GM12878 (cell line): ENCODE results near the gene CNPY1. TPM values are rescaled to one million over a fixed set of nuclear protein-coding genes. Genes with fewer than 3 reads are reported as not detected.

Experiments used
- ATAC-seq: fragments of 200-7000 bp; cut with Tn5 transposase; 3 replicates; pipeline ENCODE4 v1.9.1; 2020; ENCODE audit warnings: mild to moderate bottlenecking, moderate library complexity
- BruUV-seq: library from RNA; stranded (reverse); fragments of 400-500 nt; replicated peaks from 2 replicates; lab custom pipeline; 2021; lab: Mats Ljungman, UMichigan
- CTCF ChIA-PET: fragments of 300-600 bp; sonication (Branson Sonifier 250); formaldehyde crosslinking; extraction: SDS; loops from one replicate; lab custom pipeline; 2021; ENCODE audit warnings: inconsistent platforms; lab: Yijun Ruan, JAX
- POLR2A ChIA-PET: fragments of 350-600 bp; formaldehyde crosslinking; extraction: SDS; loops from one replicate; lab custom pipeline; 2021; ENCODE audit warnings: inconsistent platforms; lab: Charles Lee
- RAD21 ChIA-PET: fragments of 300-600 bp; sonication (Branson Sonifier 250); formaldehyde crosslinking; loops from one replicate; lab custom pipeline; 2023; ENCODE audit warnings: antibody characterized with exemption; ENCODE audit not compliant: unreplicated experiment; lab: Charles Lee
- SMC1A ChIA-PET: fragments of 300-600 bp; sonication (Branson Sonifier 250); formaldehyde crosslinking; loops from one replicate; lab custom pipeline; 2023; ENCODE audit not compliant: unreplicated experiment, uncharacterized antibody; lab: Charles Lee
- DNase-seq: peaks from one replicate; pipeline ENCODE4 v3.0.0-alpha.2; 2011; ENCODE audit warnings: low read depth, low spot score
- FAIRE-seq: peaks from 3 replicates; lab custom pipeline; 2011; peaks lifted over from hg19 to GRCh38; lab: Jason Lieb, UNC
- H2AFZ ChIP-seq: 2 replicates; pipeline ENCODE4 v1.6.0; 2011; ENCODE audit warnings: low read depth, low read length, control low read depth; ENCODE audit not compliant: control insufficient read depth
- H3K27ac ChIP-seq: 2 replicates; pipeline ENCODE4 v1.5.1; 2011; ENCODE audit warnings: control low read depth; ENCODE audit not compliant: control insufficient read depth, insufficient read depth
- H3K27me3 ChIP-seq, 2 experiments: replicated peaks in 1 of 2; 2 replicates each; pipeline versions ENCODE4 v1.6.0 to v1.6.1; 2011; ENCODE audit warnings: low read length in 1 of 2; ENCODE audit not compliant: control insufficient read depth in 2 of 2, insufficient read depth in 2 of 2
- H3K36me3 ChIP-seq, 2 experiments: 2 replicates each; pipeline ENCODE4 v1.5.1; 2011; ENCODE audit warnings: low read length in 1 of 2; ENCODE audit not compliant: control insufficient read depth in 2 of 2, insufficient read depth in 2 of 2
- H3K4me1 ChIP-seq: 2 replicates; pipeline ENCODE4 v1.6.1; 2011; ENCODE audit warnings: mild to moderate bottlenecking, low read length, moderate library complexity, mixed read lengths; ENCODE audit not compliant: control insufficient read depth, insufficient read depth
- H3K4me2 ChIP-seq: 2 replicates; pipeline ENCODE4 v1.6.0; 2011; ENCODE audit warnings: control low read depth; ENCODE audit not compliant: control insufficient read depth, insufficient read depth
- H3K4me3 ChIP-seq: fragments of 200-600 bp; sonication (generic); 2 replicates; pipeline ENCODE4 v1.5.1; 2016
- H3K79me2 ChIP-seq: 2 replicates; pipeline ENCODE4 v1.6.0; 2011; ENCODE audit warnings: low read length; ENCODE audit not compliant: control insufficient read depth, insufficient read depth
- H3K9ac ChIP-seq: 2 replicates; pipeline ENCODE4 v1.8.0; 2011; ENCODE audit warnings: low read length, control low read depth, mixed read lengths; ENCODE audit not compliant: control insufficient read depth, insufficient read depth
- H3K9me3 ChIP-seq: replicated peaks from 3 replicates; pipeline ENCODE4 v1.5.1; 2011; ENCODE audit warnings: mild to moderate bottlenecking, low read length; ENCODE audit not compliant: control insufficient read depth, insufficient read depth
- H4K20me1 ChIP-seq: 2 replicates; pipeline ENCODE4 v1.6.0; 2011; ENCODE audit not compliant: control insufficient read depth, insufficient read depth
- BMI1 ChIP-seq: fragments of 450-650 bp; IDR thresholded peaks from 2 replicates; pipeline ENCODE4 v1.6.1; 2016; ENCODE audit warnings: mild to moderate bottlenecking, moderate library complexity, borderline replicate concordance
- EZH2 ChIP-seq: IDR thresholded peaks from 2 replicates; pipeline ENCODE4 v1.6.1; 2012; ENCODE audit warnings: low read depth, mild to moderate bottlenecking, control low read depth, inconsistent platforms, low read length, borderline replicate concordance; ENCODE audit not compliant: control insufficient read depth
- STAT3 ChIP-seq: IDR thresholded peaks from 2 replicates; pipeline ENCODE4 v1.6.1; 2011; ENCODE audit warnings: low read depth, low read length, improper control_type of control experiment
- WGBS: methylation state at CpG from one replicate; pipeline ENCODE4 v1.1.6; 2016; ENCODE audit warnings: low lambda C conversion rate; ENCODE audit not compliant: insufficient replicate concordance, insufficient coverage; ENCODE audit errors: missing lambda C conversion rate; 5-methylcytosine and 5-hydroxymethylcytosine counted together
- in situ Hi-C: fragments of 300-500 bp; cut with MboI; formaldehyde crosslinking; loops from 9 replicates; pipeline ENCODE4 v1.14.3; 2018; ENCODE audit warnings: mixed read lengths
- intact Hi-C: fragments of 100-400 bp; cut with micrococcal nuclease; formaldehyde crosslinking; loops from one replicate; pipeline ENCODE4 v1.14.2; 2022; ENCODE audit not compliant: unreplicated experiment
- polyA plus RNA-seq, 11 experiments: library from polyadenylated mRNA; depleted of rRNA in 4 of 11; unstranded in 6 of 11; stranded (reverse) in 5 of 11; fragments of >200 nt; fragmentation: Nextera tagmentation in 4 of 11; fragmentation: Illumina TruSeq in 1 of 11; extraction: Ambion mirVana in 4 of 11; extraction: Trizol in 1 of 11; gene quantifications; 1 replicate in 1 of 11; 2 replicates in 10 of 11; pipeline versions ENCODE4 v1.2.1 to v1.2.3, GENCODE V29; 2011 to 2016; ENCODE audit warnings: inconsistent platforms in 2 of 11, missing spikeins in 2 of 11, low read depth in 1 of 11
- total RNA-seq, 4 experiments: library from RNA; depleted of rRNA in 3 of 4; stranded (reverse); fragments of >200 nt in 3 of 4; fragmentation: Illumina TruSeq in 1 of 4; extraction: Trizol in 1 of 4; gene quantifications; 2 replicates each; pipeline versions ENCODE4 v1.2.1 to v1.2.3, GENCODE V29; 2013 to 2021
- TF ChIP-seq, protein P1 (sequence below): fragments of 450-650 bp; IDR thresholded peaks from 2 replicates; pipeline ENCODE4 v1.6.1; 2016; ENCODE audit warnings: mild to moderate bottlenecking
- TF ChIP-seq, protein P2 (sequence below): fragments of 450-650 bp; IDR thresholded peaks from 2 replicates; pipeline ENCODE4 v1.6.1; 2017; ENCODE audit warnings: mild to moderate bottlenecking, low read depth, inconsistent platforms; ENCODE audit not compliant: poor library complexity, severe bottlenecking

Gene CNPY1
- total and polyA plus RNA-seq, 10 of the 15 experiments (the other 5 are each of a cell fraction or from before 2014, with no cell fraction given) = not detected

DNA sequence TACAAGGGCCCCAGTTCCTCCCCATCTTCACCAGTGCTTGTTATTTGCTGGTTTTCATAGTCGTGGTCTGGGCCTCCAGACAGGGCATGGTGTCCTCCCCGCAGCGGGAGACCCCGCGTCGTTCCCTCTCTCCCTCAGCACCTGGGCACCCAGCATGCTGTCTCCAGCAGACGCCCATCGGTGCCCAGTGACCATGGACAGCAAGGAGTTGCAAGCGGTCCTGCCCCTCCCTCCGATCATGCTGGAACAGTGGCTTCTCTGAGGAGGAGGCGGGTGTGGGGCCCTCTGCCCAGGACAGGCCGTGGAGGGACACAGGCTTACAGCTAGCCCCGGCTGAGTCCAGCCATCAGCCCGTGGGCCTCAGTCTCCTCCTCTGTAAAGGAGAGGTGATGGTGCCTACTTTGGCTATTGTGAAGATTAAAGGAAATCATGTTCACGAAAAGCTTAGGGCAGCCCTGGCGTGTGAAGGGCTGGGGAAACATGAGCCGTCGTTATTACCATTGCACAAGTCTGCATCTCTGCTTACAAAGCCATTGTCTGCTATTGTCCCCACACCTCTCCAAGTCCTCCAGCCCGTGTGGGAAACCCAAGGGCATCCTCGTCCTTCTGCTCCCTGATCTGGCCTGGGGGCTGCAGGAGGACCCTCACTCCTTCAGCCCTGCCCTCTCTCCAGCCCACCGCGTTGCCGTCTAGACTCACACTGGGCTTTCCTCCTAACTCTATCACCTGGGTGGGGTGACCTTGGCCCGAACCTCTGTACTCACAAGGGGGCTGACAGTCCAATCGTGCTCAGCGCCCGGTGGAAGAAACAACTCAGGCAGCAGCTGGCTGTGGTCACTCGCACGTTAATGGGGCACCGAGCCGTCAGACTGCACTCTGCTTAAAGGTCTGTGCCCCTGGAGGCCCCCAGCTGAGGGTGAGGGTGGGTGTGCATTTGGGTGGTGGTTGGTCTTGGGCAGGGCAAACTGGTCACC, 58.6 kb downstream of the CNPY1 start:
- Histone ChIP-seq H3K27me3 (no peaks in the 10 kb centered on the region), H3K4me1 (peaks cover 15% of the 10 kb centered on the region), H2AFZ (no peak overlapping the region), H3K9ac (no peak overlapping the region), H4K20me1 (no peaks in the 10 kb centered on the region), H3K4me2 (no peak overlapping the region), H3K9me3 (no peaks in the 10 kb centered on the region; the same call in 2 of the 3 replicates), H3K79me2 (no peaks in the 10 kb centered on the region), H3K27ac (no peak overlapping the region), H3K4me3 (no peak overlapping the region), H3K36me3 (no peaks in the 10 kb centered on the region)
- no TSS peak for BruUV-seq
- no peak for FAIRE-seq
- CTCF ChIA-PET = no interaction called here
- TF ChIP-seq BMI1 = no peak
- TF ChIP-seq EZH2 = no peak
- TF ChIP-seq, protein P1, sequence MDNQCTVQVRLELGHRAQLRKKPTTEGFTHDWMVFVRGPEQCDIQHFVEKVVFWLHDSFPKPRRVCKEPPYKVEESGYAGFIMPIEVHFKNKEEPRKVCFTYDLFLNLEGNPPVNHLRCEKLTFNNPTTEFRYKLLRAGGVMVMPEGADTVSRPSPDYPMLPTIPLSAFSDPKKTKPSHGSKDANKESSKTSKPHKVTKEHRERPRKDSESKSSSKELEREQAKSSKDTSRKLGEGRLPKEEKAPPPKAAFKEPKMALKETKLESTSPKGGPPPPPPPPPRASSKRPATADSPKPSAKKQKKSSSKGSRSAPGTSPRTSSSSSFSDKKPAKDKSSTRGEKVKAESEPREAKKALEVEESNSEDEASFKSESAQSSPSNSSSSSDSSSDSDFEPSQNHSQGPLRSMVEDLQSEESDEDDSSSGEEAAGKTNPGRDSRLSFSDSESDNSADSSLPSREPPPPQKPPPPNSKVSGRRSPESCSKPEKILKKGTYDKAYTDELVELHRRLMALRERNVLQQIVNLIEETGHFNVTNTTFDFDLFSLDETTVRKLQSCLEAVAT = no peak
- TF ChIP-seq, protein P2, sequence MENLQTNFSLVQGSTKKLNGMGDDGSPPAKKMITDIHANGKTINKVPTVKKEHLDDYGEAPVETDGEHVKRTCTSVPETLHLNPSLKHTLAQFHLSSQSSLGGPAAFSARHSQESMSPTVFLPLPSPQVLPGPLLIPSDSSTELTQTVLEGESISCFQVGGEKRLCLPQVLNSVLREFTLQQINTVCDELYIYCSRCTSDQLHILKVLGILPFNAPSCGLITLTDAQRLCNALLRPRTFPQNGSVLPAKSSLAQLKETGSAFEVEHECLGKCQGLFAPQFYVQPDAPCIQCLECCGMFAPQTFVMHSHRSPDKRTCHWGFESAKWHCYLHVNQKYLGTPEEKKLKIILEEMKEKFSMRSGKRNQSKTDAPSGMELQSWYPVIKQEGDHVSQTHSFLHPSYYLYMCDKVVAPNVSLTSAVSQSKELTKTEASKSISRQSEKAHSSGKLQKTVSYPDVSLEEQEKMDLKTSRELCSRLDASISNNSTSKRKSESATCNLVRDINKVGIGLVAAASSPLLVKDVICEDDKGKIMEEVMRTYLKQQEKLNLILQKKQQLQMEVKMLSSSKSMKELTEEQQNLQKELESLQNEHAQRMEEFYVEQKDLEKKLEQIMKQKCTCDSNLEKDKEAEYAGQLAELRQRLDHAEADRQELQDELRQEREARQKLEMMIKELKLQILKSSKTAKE = no peak
- no peak for TF ChIP-seq STAT3
- POLR2A ChIA-PET = no interaction called here
- SMC1A ChIA-PET = no interaction called here
- in situ Hi-C loops (no loop called here), intact Hi-C loops (no loop called here)
- DNase-seq = no peak
- 90% methylated on average over 30 of the region's 31 CpGs for WGBS
- ATAC-seq = no peak
- RAD21 ChIA-PET = no interaction called here
